ENCODE data around the gene PPARA. TPM values are rescaled to one million over a fixed set of nuclear protein-coding genes. Genes with fewer than 3 reads are reported as not detected.

The PPARA gene
- total and polyA plus RNA-seq, 2 of the 4 experiments (the other 2 are of a cell fraction), result 3.1 to 7.0 TPM

- POLR2A ChIA-PET (ENCODE audit: unreplicated experiment), result no interaction called here
- Histone ChIP-seq H3K18ac (ENCODE audit: low read depth, low read length) (no peak overlapping the region), H3K9me3 (ENCODE audit: control insufficient read depth, insufficient read depth, low read length) (no peaks in the 10 kb centered on the region), H3K4me1 (ENCODE audit: control insufficient read depth, insufficient read depth, low read length) (no peaks in the 10 kb centered on the region), H3K56ac (ENCODE audit: extremely low read depth, insufficient read depth, low read length) (no peak overlapping the region), H2BK5ac (ENCODE audit: low read depth, low read length, poor library complexity, severe bottlenecking) (no peak overlapping the region), H3K23ac (ENCODE audit: low read depth, low read length) (no peak overlapping the region), H3K36me3 (ENCODE audit: control insufficient read depth, insufficient read depth, low read length) (no peaks in the 10 kb centered on the region), H3K9ac (ENCODE audit: low read depth, low read length) (no peak overlapping the region), H3K4me3 (ENCODE audit: insufficient read depth, low read depth, low read length) (no peak overlapping the region), H3K27me3 (ENCODE audit: control insufficient read depth, insufficient read depth, low read length) (peaks cover 5% of the 10 kb centered on the region), H2BK120ac (ENCODE audit: low read depth, low read length) (no peak overlapping the region), H4K91ac (ENCODE audit: insufficient read depth, low read depth, low read length) (no peak overlapping the region), H2BK20ac (ENCODE audit: low read depth, low read length) (no peak overlapping the region), H3K9me1 (ENCODE audit: insufficient read depth, low read length) (peaks cover 4% of the 10 kb centered on the region; the same call in 1 of the 2 replicates), H3K14ac (replicated peaks; ENCODE audit: low read depth, low read length) (no peak overlapping the region), H2BK15ac (ENCODE audit: low read depth, low read length) (no peak overlapping the region), H3K27ac (ENCODE audit: insufficient read depth, low read length) (no peak overlapping the region), H4K5ac (ENCODE audit: low read depth, low read length) (no peak overlapping the region), H4K20me1 (ENCODE audit: insufficient read depth, low read length) (no peaks in the 10 kb centered on the region), H2AK9ac (replicated peaks; ENCODE audit: low read depth, low read length, poor library complexity) (no peak overlapping the region), H2AFZ (replicated peaks; ENCODE audit: low read length, poor library complexity) (no peak overlapping the region), H4K8ac (ENCODE audit: low read depth in 2 of 2, low read length in 2 of 2) (no peak overlapping the region), H2AK5ac (ENCODE audit: low read depth, low read length) (no peak overlapping the region), H3K79me1 (ENCODE audit: low read depth in 1 of 2, low read length in 2 of 2) (no peaks in the 10 kb centered on the region), H3K4me2 (ENCODE audit: low read depth, low read length) (no peak overlapping the region), H3K4ac (ENCODE audit: low read depth, low read length) (no peak overlapping the region)
- intact Hi-C loops (cut with micrococcal nuclease) (no loop called here), dilution Hi-C loops (cut with HindIII; ENCODE audit: low sequenced_read_pairs, unreplicated experiment) (no loop called here), in situ Hi-C loops (cut with MboI; ENCODE audit: low sequenced_read_pairs) (loop anchor here (25.0 kb wide), 1 partner anchor 400 kb away; the partner anchor contains the start of gene CELSR1)
- no TSS peak for BruUV-seq (replicated peaks)
- 75% methylated on average over 11 of the region's 14 CpGs; no CpG with 5 or more reads in 1 of the 2 experiments for WGBS, 2 experiments (ENCODE audit: extremely low coverage in 2 of 2, insufficient read length in 1 of 2)
- CTCF ChIA-PET, result no interaction called here
- TF ChIP-seq RAD21 (IDR thresholded peaks at IDR 0.05; ENCODE audit: low read length) (no peak), RCOR1 (IDR thresholded peaks at IDR 0.05; ENCODE audit: insufficient replicate concordance, low read length) (no peak), BHLHE40 (IDR thresholded peaks at IDR 0.05; ENCODE audit: low read depth, low read length) (no peak), CEBPB (IDR thresholded peaks at IDR 0.05; ENCODE audit: low read depth, low read length) (no peak), NFE2L2 (IDR thresholded peaks at IDR 0.05; ENCODE audit: low read depth, low read length) (no peak), CHD1 (IDR thresholded peaks at IDR 0.05; ENCODE audit: low read depth, low read length) (no peak), RFX5 (IDR thresholded peaks at IDR 0.05; ENCODE audit: low read depth, low read length) (no peak)
- DNase-seq (no peak), ATAC-seq (ENCODE audit: low read depth) (no peak)
These were observed 13.0 kb upstream of the PPARA start for GRCh38 chr22:46137218-46137766.

Data from IMR-90 (cell line).